Fibroblast of skin of right quadriceps (primary cell): ENCODE data around the gene MDGA2.
"Not testable (repeated sequence)": the region's sequence is repeated elsewhere in the genome, so short reads cannot be mapped to it uniquely, and the experiment has no call there.

Experiments used
- DNase-seq: peaks from one replicate; pipeline ENCODE4 v3.0.0-alpha.2; 2013

MDGA2 gene

DNA sequence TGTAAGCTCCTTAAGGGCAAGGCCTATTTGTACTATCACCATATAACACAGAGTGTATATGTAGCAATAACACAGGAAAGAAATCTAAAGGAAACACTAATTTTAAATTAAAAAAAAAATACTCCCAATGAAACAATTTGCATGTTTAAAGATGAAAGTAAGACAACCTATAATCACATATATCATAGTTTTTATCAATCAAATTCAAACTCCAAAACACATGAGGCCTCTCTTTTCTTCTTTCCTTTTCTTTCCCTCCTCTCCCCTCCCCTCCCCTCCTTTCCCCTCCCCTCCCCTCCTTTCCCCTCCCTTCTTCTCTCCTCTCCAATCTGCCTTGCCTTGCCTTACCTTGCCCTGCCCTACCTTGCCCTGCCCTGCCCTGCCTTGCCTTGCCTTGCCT lies 618.0 kb downstream of the MDGA2 start:
- DNase-seq, result no peak

DNA sequence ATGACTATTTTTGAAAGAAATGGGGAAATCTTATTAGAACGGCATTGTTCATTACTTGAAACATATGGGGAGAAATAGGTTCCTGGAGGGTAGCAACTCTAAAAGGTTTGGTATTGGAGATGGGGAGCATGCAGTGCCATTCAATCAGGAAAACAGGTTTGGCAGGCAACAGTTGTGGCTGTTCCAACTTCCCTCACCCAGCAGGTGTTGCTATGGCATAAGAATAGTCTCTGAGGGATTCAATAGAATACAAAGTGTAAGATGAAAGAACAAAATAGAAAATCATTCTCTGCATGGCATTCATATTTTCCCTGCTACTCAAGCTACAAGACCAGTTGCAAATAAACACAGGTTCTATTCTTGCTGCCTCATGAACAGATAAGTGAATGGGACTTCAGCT lies 630.6 kb downstream of the MDGA2 start:
- DNase-seq, result peak; percentile 5

GRCh38 chr14:47040550-47040949 lies 634.9 kb downstream of the MDGA2 start:
- DNase-seq, result no peak

DNA sequence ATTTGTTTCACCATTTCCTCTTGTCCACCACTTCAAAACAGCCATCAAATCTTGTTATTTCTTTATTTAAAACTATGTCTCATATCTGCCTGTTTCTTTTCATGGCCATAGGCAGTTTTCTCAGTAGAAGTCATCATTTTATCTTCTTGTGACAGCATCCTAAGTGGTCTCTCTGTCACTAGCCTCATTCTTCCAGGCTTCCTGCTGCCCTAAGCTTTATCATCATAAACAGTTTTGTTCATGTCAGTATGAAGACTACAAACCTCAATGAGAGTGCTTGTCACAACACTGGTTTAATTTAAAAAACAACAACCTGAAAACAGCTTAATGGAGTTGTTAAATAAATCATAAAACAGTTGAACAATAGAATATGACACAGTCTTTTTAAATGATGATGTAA lies 636.1 kb downstream of the MDGA2 start:
- DNase-seq, result no peak

DNA sequence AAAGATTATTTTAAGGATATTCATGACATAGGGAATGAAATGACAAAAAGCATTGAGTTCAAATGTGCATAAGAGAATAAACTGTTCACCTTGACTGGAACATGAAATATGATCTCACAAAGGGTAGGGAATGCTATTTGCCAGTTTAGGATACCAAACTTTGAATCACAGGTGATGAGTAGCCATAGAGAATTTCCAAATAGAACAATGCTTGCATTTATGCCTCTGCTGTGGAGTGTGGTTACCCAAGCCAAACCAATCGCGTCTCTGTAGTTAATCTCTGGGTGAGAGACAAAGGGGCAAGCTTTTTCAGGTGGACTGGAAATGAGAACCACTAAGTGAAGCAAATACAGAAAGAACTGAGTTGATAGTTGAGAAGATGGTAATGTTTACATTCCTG lies 652.7 kb downstream of the MDGA2 start:
- no peak for DNase-seq

DNA sequence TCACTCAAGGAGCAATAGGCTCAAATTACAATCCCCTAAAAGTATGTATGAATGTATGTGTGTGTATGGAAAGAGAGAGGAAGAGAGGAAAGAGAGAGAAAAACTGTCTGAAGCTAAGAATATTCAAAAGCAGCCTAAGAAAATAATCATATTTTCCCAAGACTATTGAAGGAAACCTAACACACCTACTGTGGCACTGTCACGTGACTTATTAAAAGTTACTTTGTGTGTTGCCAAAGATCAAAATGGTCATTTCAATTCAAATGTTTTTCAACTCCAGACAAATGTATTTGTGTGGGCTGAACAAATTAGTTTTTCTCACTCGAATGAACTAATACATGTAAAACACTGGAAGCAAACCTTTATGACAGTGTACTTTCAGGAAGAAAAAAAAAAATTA lies 654.9 kb downstream of the MDGA2 start:
- DNase-seq, result no peak

GRCh38 chr14:47012533-47013280 lies 662.7 kb downstream of the MDGA2 start:
- DNase-seq, result no peak

DNA sequence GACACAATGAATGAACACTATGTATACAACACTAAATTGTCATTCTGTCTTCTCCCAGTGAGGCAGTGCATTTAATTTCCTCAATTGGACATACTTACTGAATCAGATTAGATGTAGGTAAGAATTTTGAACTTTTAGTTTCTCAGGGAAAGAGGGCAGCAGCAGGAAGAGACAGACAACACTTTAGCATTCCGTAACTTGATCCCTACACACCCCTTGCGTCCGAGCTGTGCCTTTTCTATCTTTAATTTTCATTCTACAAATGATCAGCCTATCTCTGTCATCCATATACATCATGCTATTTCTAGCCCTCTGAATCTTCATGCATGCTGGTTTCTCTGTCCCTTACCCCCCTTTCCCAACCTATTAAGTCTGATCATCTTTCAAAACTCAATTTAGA lies 665.8 kb downstream of the MDGA2 start:
- DNase-seq, result no peak

DNA sequence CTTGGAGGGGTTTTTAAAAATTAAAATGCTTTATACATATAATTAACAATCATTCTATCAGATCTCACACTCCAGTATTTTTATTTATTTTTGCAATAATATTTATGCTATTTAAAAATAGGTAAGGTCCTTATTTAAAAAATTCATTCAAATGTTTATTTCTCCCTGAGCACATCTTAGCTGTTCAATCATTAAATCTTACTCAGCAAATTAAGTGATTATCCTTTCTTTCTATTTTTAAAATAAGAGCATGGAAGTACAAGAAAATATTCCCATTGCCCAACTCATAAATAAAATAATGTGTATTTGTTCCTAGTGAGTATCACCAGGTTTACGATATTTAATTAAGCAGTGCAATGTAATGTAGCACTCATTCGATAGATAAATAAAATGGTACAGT lies 666.7 kb downstream of the MDGA2 start:
- no peak for DNase-seq

GRCh38 chr14:46999661-47000060 lies 675.7 kb downstream of the MDGA2 start:
- DNase-seq, result no peak

GRCh38 chr14:46989566-46989965 lies 685.8 kb downstream of the MDGA2 start:
- no peak for DNase-seq

GRCh38 chr14:46988312-46988711 lies 687.1 kb downstream of the MDGA2 start:
- DNase-seq, result no peak

DNA sequence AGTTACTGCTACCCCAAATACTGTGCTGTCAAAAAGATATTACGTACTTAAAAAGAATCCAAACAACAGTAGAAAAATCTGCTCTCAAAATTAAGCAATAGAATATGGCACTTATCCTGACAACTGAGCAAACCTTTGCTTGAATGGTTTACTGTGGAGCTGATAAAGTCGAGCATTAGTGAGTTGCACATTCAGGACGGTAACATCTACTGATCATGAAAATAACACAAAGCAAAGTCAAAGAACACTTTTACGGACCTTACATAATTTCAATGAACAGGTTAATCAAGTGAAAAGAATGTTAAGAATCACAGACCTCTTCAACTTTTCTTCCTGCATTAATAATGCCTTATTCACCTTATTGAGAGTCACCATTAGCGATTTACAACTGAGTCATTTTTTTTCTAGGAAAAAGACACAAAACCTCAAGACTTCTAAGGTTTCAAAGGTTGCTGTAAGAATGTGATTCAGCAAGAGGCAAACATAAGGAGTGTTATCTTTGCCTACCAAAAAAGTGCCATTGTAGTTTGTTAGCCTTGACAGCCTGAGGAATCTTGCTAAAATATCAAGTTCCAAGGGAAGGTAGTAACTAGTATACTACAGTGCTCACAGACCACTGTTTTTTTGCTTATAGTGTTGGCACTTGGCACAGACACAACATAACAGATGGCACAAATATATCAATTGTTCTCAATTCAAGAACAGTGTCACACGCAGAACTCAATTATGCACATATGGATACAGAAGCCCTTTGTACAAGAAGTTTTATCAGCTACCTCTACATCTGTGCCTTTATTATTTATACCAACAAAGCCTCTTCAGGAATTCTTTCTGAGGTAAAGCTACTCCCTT lies 689.6 kb downstream of the MDGA2 start:
- no peak for DNase-seq

DNA sequence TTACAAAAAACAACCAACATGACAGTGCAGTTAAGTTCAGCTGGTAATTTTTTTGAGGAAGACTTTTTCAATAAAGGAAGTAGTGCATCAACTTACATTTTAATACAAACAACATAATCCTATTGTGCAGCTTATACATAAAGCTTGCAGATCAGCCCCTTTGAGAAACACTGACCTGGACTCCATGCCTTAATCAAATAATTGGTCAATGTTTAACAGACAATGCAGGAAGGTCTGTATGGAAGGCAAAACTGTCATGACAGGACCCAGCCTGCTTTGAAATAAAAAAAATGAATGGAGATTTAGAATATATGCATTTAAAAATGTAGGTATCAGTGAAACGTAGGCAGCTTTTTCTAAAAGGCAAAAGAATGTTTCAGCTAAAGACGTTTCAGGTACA lies 702.1 kb downstream of the MDGA2 start:
- DNase-seq, result no peak

DNA sequence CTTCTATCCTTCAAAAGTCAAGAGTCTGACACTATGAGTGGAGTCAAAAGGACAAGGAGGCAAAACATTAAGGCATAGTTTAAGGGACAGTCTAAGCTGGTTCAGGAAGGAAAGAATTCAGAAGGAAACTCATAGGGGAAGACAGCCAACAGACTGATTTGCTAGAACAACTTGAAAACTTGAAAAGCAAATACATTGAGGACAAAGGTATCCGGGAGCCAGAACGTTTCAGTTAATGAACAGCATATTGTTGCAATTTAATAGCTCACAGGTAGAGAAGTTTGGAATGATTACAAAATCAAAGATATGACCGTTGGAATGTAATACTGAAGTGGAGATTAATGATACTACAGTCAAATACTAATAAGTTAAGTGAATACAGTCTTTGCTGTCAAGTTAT lies 711.0 kb downstream of the MDGA2 start:
- DNase-seq, result no peak

GRCh38 chr14:46951103-46951502 lies 724.3 kb downstream of the MDGA2 start:
- DNase-seq, result no peak

DNA sequence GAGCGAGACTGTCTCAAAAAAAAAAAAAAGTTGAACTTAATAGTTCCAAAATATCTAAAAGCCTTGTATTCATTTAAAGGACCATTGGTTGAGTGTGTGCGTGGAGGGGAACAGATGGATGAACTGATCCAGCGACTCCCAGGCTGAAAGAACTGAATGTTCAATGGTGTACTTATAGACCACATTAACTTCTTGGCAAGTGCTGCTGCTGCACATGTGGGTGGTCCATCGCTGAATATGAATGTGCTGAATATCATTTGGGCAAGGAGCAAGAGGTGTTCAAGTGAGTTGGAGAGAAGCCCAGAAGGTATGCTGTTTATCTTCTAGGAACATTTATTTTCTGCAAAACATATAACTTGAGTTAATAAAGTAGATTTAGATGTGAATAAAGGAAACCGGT lies 734.8 kb downstream of the MDGA2 start:
- DNase-seq, result no peak

- DNase-seq, result no peak
Observed at GRCh38 chr14:46920542-46920941, 754.9 kb downstream of the MDGA2 start.

DNA sequence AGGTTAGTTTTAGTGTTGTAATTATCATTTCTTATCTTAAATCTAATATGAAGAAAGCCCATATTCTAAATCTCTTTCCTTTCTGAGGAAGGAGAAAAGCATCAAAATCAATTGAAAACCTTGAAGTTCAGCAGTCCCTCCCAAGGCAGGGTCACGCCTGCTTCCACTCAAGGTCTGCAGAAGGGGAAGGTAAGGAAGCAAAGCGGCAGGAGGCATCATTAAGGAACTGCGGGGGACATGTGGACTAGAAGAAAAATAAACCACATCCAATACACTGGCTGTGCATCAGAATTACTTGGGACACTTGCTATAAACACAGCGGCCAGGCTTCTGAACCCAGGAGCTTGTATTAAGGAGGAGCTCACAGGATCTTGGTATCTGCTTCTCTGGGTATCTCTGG lies 759.9 kb downstream of the MDGA2 start:
- DNase-seq, result not testable (repeated sequence)

DNA sequence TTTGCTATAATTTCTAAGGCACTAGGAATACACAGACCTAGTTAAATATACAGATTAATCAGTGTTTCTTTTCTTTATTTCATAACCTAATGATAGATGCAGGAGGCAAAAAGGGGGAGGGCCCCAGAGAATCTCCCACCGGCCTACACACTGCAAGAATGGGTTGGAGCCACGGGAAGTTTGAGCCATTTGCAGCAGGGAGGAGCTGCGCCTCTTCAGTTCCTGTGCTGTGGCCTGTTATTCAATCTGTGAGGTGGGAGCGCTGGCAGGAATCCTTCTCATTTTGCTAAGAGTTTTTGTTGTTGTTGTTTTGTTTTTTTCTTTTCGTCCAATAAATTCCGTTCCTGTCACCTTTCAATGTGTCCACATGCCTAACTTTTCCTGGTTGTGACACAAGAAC lies 772.6 kb downstream of the MDGA2 start:
- no peak for DNase-seq

DNA sequence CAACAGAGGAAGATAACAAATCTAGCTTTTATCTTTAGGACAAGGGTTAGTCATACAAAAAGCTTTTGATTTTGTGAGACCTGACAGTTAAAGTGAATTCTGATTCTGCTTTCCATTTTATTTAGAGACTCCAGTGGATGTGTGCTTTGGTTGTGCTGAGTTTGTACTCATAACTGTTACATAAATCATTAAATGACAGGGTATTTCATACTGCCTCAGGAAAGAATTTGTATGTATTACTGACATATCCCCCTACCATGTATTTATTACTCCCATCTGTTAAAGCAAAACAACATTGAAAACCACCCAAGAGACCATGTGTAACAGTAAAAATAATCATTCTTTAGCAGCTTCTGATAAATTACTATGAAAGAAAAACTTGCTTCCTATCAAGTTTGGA lies 780.9 kb downstream of the MDGA2 start:
- no peak for DNase-seq

DNA sequence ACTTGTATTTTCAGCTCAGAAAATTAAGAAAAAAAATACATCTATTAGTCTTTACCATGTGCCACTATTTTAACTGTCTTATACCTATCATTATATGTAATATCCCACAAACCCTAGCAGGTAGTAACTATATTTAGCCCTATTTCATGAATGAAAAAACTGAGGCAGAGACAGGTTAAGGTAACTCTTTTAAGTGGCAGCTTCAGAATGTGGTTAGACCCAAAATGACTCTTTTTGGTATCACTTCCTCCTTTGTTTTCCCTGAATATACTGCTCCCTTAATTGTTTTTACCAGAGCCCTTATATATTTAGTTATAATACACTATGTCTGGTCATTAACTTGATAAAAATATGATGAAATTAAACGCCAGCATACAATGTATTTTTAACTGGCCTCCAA lies 788.3 kb downstream of the MDGA2 start:
- no peak for DNase-seq

DNA sequence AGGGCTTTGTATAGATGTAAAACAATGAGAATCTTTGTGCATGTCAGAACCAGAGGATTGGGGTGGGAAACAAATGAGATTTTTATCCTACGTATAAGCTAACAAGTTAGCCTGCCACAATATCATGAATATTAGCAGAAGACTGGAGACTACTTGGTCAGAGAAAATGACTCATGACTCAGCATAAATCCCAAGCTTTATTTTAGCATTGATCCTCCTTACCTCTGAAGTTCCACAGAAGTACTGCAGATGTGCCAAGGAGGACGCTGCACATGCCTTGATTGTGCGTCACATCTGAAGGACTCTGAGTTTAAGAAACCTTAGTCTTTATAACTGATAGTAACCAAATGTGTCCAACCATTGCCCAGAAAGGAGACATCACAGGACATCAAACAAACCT lies 789.8 kb downstream of the MDGA2 start:
- DNase-seq, result no peak

DNA sequence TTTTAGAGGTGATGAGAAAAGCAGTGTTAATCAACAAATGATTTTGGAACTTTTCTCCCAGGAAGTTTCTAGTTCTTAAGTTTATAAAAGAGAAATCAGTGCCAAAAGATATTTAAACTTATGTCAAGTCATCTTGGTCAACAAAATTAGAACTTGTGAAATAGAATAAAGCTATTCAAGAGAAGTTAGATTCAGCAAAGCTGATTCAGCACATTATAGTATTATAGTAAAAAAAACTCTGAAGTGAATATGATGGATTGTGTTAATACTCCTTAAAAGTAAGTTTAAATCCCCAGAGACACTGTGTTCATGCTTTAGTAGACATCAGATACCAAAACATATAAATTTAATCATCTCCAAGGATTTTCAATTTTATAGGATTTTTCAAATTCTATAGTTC lies 813.7 kb downstream of the MDGA2 start:
- DNase-seq, result no peak
